IMR-90 (cell line): Measurements from ENCODE around the gene BMP8B. TPM values are rescaled to one million over a fixed set of nuclear protein-coding genes. Genes with fewer than 3 reads are reported as not detected.

Experiments
- ATAC-seq: fragments of 200-7000 bp; cut with Tn5 transposase; 2 replicates; pipeline ENCODE4 v1.9.1; 2020; ENCODE audit warnings: low read depth, mild to moderate bottlenecking, moderate library complexity
- BruUV-seq: library from RNA; stranded (reverse); fragments of 400-500 nt; replicated peaks from 2 replicates; lab custom pipeline; 2021; lab: Mats Ljungman, UMichigan
- CTCF ChIA-PET: fragments of 300-600 bp; formaldehyde crosslinking; extraction: SDS; loops from one replicate; lab custom pipeline; 2021; ENCODE audit warnings: antibody characterized with exemption; lab: Yijun Ruan, JAX
- POLR2A ChIA-PET: fragments of 300-600 bp; sonication (Branson Sonifier 250); formaldehyde crosslinking; loops from one replicate; lab custom pipeline; 2022; ENCODE audit warnings: antibody characterized with exemption; ENCODE audit not compliant: unreplicated experiment; lab: Charles Lee
- DNase-seq: peaks from one replicate; pipeline ENCODE4 v3.0.0; 2013
- H2AFZ ChIP-seq: replicated peaks from 2 replicates; pipeline ENCODE3; 2013; ENCODE audit warnings: low read length, mild to moderate bottlenecking; ENCODE audit not compliant: poor library complexity
- H2AK5ac ChIP-seq: 2 replicates; pipeline ENCODE4 v1.6.1; 2013; ENCODE audit warnings: low read depth, low read length, inconsistent platforms
- H2AK9ac ChIP-seq: replicated peaks from 2 replicates; pipeline ENCODE3; 2013; ENCODE audit warnings: mild to moderate bottlenecking, low read depth, low read length, moderate library complexity; ENCODE audit not compliant: poor library complexity
- H2BK120ac ChIP-seq: 2 replicates; pipeline ENCODE4 v1.6.1; 2013; ENCODE audit warnings: low read depth, low read length, inconsistent platforms
- H2BK15ac ChIP-seq: 3 replicates; pipeline ENCODE4 v1.6.1; 2013; ENCODE audit warnings: low read depth, low read length, inconsistent platforms
- H2BK20ac ChIP-seq: 2 replicates; pipeline ENCODE4 v1.6.1; 2013; ENCODE audit warnings: low read depth, mild to moderate bottlenecking, inconsistent platforms, low read length, moderate library complexity
- H2BK5ac ChIP-seq: 2 replicates; pipeline ENCODE4 v1.6.1; 2013; ENCODE audit warnings: mild to moderate bottlenecking, low read depth, low read length, inconsistent platforms; ENCODE audit not compliant: poor library complexity, severe bottlenecking
- H3K14ac ChIP-seq: replicated peaks from 2 replicates; pipeline ENCODE4 v1.6.1; 2013; ENCODE audit warnings: low read depth, low read length, inconsistent platforms
- H3K18ac ChIP-seq: 2 replicates; pipeline ENCODE4 v1.6.1; 2013; ENCODE audit warnings: low read depth, low read length, control low read depth
- H3K23ac ChIP-seq: 2 replicates; pipeline ENCODE4 v1.6.1; 2013; ENCODE audit warnings: low read depth, low read length, inconsistent platforms
- H3K27ac ChIP-seq: 2 replicates; pipeline ENCODE4 v1.5.1; 2013; ENCODE audit warnings: mild to moderate bottlenecking, control low read depth, low read length; ENCODE audit not compliant: insufficient read depth
- H3K27me3 ChIP-seq: 2 replicates; pipeline ENCODE4 v1.6.1; 2013; ENCODE audit warnings: low read length; ENCODE audit not compliant: control insufficient read depth, insufficient read depth
- H3K36me3 ChIP-seq: 2 replicates; pipeline ENCODE4 v1.6.1; 2013; ENCODE audit warnings: low read length, mixed read lengths; ENCODE audit not compliant: control insufficient read depth, insufficient read depth
- H3K4ac ChIP-seq: 2 replicates; pipeline ENCODE4 v1.6.1; 2013; ENCODE audit warnings: low read depth, low read length, inconsistent platforms
- H3K4me1 ChIP-seq: 2 replicates; pipeline ENCODE4 v1.6.1; 2013; ENCODE audit warnings: low read length, mixed read lengths; ENCODE audit not compliant: control insufficient read depth, insufficient read depth
- H3K4me2 ChIP-seq: 2 replicates; pipeline ENCODE4 v1.6.1; 2013; ENCODE audit warnings: low read depth, mild to moderate bottlenecking, control low read depth, low read length, moderate library complexity
- H3K4me3 ChIP-seq: 2 replicates; pipeline ENCODE4 v1.5.1; 2013; ENCODE audit warnings: low read depth, mild to moderate bottlenecking, control low read depth, low read length, moderate library complexity; ENCODE audit not compliant: insufficient read depth
- H3K56ac ChIP-seq: 2 replicates; pipeline ENCODE4 v1.6.1; 2013; ENCODE audit warnings: low read length, inconsistent platforms; ENCODE audit not compliant: insufficient read depth; ENCODE audit errors: extremely low read depth
- H3K79me1 ChIP-seq, 2 experiments: 2 replicates each; pipeline ENCODE4 v1.6.1; 2013; ENCODE audit warnings: low read length in 2 of 2, inconsistent platforms in 1 of 2, low read depth in 1 of 2
- H3K9ac ChIP-seq: 2 replicates; pipeline ENCODE4 v1.6.1; 2013; ENCODE audit warnings: low read depth, low read length, control low read depth
- H3K9me1 ChIP-seq: 2 replicates; pipeline ENCODE4 v1.6.1; 2013; ENCODE audit warnings: low read length, inconsistent platforms; ENCODE audit not compliant: insufficient read depth
- H3K9me3 ChIP-seq: 2 replicates; pipeline ENCODE4 v1.6.1; 2013; ENCODE audit warnings: low read length; ENCODE audit not compliant: control insufficient read depth, insufficient read depth
- H4K20me1 ChIP-seq: 2 replicates; pipeline ENCODE4 v1.6.1; 2013; ENCODE audit warnings: low read length, inconsistent platforms; ENCODE audit not compliant: insufficient read depth
- H4K5ac ChIP-seq: 2 replicates; pipeline ENCODE4 v1.6.1; 2013; ENCODE audit warnings: mild to moderate bottlenecking, low read depth, low read length, control low read depth
- H4K8ac ChIP-seq, 2 experiments: 2 replicates each; pipeline ENCODE4 v1.6.1; 2013; ENCODE audit warnings: low read depth in 2 of 2, low read length in 2 of 2, control low read depth in 1 of 2, inconsistent platforms in 1 of 2
- H4K91ac ChIP-seq: 2 replicates; pipeline ENCODE4 v1.6.1; 2013; ENCODE audit warnings: low read depth, low read length, inconsistent platforms; ENCODE audit not compliant: insufficient read depth
- BHLHE40 ChIP-seq: fragments of 150-350 bp; IDR thresholded peaks from 2 replicates; pipeline ENCODE4 v1.6.1; 2016; ENCODE audit warnings: mild to moderate bottlenecking, low read depth, low read length
- CEBPB ChIP-seq: IDR thresholded peaks from 2 replicates; pipeline ENCODE4 v1.6.1; 2012; ENCODE audit warnings: low read depth, low read length, improper control_type of control experiment
- CHD1 ChIP-seq: IDR thresholded peaks from 2 replicates; pipeline ENCODE4 v1.6.1; 2012; ENCODE audit warnings: low read depth, low read length, improper control_type of control experiment
- FOS ChIP-seq: fragments of 150-350 bp; IDR thresholded peaks from 2 replicates; pipeline ENCODE4 v1.6.1; 2016; ENCODE audit warnings: low read depth, low read length
- MAFK ChIP-seq: IDR thresholded peaks from 2 replicates; pipeline ENCODE4 v1.6.1; 2012; ENCODE audit warnings: low read depth, low read length, improper control_type of control experiment
- MAZ ChIP-seq: IDR thresholded peaks from 2 replicates; pipeline ENCODE4 v1.6.1; 2012; ENCODE audit warnings: low read depth, mild to moderate bottlenecking, low read length, improper control_type of control experiment, moderate library complexity, borderline replicate concordance
- MXI1 ChIP-seq: IDR thresholded peaks from 2 replicates; pipeline ENCODE4 v1.6.1; 2012; ENCODE audit warnings: low read depth, mild to moderate bottlenecking, low read length, moderate library complexity, borderline replicate concordance
- NFE2L2 ChIP-seq: fragments of 150-350 bp; IDR thresholded peaks from 2 replicates; pipeline ENCODE4 v1.6.1; 2016; ENCODE audit warnings: low read depth, mild to moderate bottlenecking, low read length
- POLR2A ChIP-seq: IDR thresholded peaks from 2 replicates; pipeline ENCODE4 v1.6.1; 2012; ENCODE audit warnings: mild to moderate bottlenecking, low read depth, low read length
- RAD21 ChIP-seq: IDR thresholded peaks from 2 replicates; pipeline ENCODE4 v1.6.1; 2012; ENCODE audit warnings: low read length, improper control_type of control experiment
- RCOR1 ChIP-seq: IDR thresholded peaks from 2 replicates; pipeline ENCODE4 v1.6.1; 2012; ENCODE audit warnings: mild to moderate bottlenecking, low read length, improper control_type of control experiment; ENCODE audit not compliant: insufficient replicate concordance
- RFX5 ChIP-seq: IDR thresholded peaks from 2 replicates; pipeline ENCODE4 v1.8.0; 2012; ENCODE audit warnings: low read depth, mild to moderate bottlenecking, low read length, moderate library complexity
- SMC3 ChIP-seq: fragments of 150-350 bp; IDR thresholded peaks from 2 replicates; pipeline ENCODE4 v1.6.1; 2016; ENCODE audit warnings: low read depth, mild to moderate bottlenecking, antibody characterized with exemption, low read length, moderate library complexity
- WGBS, 2 experiments: methylation state at CpG; one replicate each; pipeline versions ENCODE4 v1.1.5 to v1.1.7; 2013; ENCODE audit warnings: missing lambda C conversion rate in 2 of 2; ENCODE audit not compliant: insufficient read length in 1 of 2; ENCODE audit errors: extremely low coverage in 2 of 2; 5-methylcytosine and 5-hydroxymethylcytosine counted together
- dilution Hi-C: fragments of 300-500 bp; cut with HindIII; formaldehyde crosslinking; loops from one replicate; pipeline ENCODE4 v1.14.3; 2018; ENCODE audit warnings: low sequenced_read_pairs; ENCODE audit not compliant: unreplicated experiment
- in situ Hi-C: fragments of 300-500 bp; cut with MboI; formaldehyde crosslinking; loops from 3 replicates; pipeline ENCODE4 v1.14.3; 2019; ENCODE audit warnings: low sequenced_read_pairs, inconsistent platforms, mixed read lengths
- intact Hi-C: fragments of 100-400 bp; cut with micrococcal nuclease; formaldehyde crosslinking; loops from 2 replicates; pipeline ENCODE4 v1.10.0; 2022
- polyA plus RNA-seq, 3 experiments: library from polyadenylated mRNA; depleted of rRNA; stranded (reverse); fragments of >200 nt; gene quantifications; 2 replicates each; pipeline ENCODE4 v1.2.3, GENCODE V29; 2012; ENCODE audit warnings: low replicate concordance in 1 of 3
- total RNA-seq: library from RNA; depleted of rRNA; stranded (reverse); fragments of >200 nt; gene quantifications from 2 replicates; pipeline ENCODE4 v1.2.3, GENCODE V29; 2012
- TF ChIP-seq, protein P1 (sequence below): fragments of 150-350 bp; IDR thresholded peaks from 2 replicates; pipeline ENCODE4 v1.6.1; 2017; ENCODE audit warnings: mild to moderate bottlenecking, antibody characterized with exemption, low read length, low read depth
- TF ChIP-seq, protein P2 (sequence below): fragments of 150-350 bp; IDR thresholded peaks from 2 replicates; pipeline ENCODE4 v1.6.1; 2016; ENCODE audit warnings: low read depth, mild to moderate bottlenecking, low read length, moderate library complexity, borderline replicate concordance
- TF ChIP-seq, protein P3 (sequence below): conservative IDR thresholded peaks from 2 replicates; pipeline ENCODE4 v1.5.1; 2012; ENCODE audit warnings: mild to moderate bottlenecking, low read depth, low read length, improper control_type of control experiment

Gene BMP8B
- total and polyA plus RNA-seq, 2 of the 4 experiments (the other 2 are of a cell fraction): not detected

DNA sequence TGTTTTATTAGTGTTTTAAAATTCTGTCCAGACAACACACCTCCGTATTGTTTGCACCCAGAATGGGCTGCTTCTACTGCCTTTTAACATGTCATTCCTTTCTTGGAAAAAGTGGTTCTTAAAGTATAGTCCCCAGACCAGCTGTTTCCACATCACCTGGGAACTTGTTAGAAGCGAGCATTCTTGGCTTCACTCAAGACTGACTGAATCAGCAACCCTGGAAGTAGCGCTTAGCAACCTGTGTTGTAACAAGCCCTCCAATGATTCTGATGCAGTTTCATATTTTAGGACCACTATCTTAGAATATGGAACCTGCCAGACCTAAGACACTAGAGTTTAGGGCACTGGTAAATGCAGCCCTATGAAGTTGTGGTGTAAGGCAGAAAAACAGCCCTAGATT lies 55.9 kb downstream of the BMP8B start:
- dilution Hi-C loops (no loop called here), in situ Hi-C loops (no loop called here), intact Hi-C loops (no loop called here)
- Histone ChIP-seq H4K5ac (no peak overlapping the region), H2BK15ac (no peak overlapping the region), H2AK9ac (no peak overlapping the region), H3K23ac (no peak overlapping the region), H2BK20ac (no peak overlapping the region), H3K36me3 (no peaks in the 10 kb centered on the region), H2AK5ac (no peak overlapping the region), H3K4me3 (no peak overlapping the region), H3K27ac (no peak overlapping the region), H3K27me3 (peaks cover 47% of the 10 kb centered on the region), H4K8ac (no peak overlapping the region), H4K91ac (no peak overlapping the region), H3K14ac (no peak overlapping the region), H4K20me1 (no peaks in the 10 kb centered on the region), H3K56ac (no peak overlapping the region), H3K4me2 (no peak overlapping the region), H2BK120ac (no peak overlapping the region), H2BK5ac (no peak overlapping the region), H2AFZ (no peak overlapping the region), H3K9me1 (no peaks in the 10 kb centered on the region), H3K18ac (no peak overlapping the region), H3K4ac (no peak overlapping the region), H3K9me3 (no peaks in the 10 kb centered on the region), H3K79me1 (no peaks in the 10 kb centered on the region), H3K9ac (no peak overlapping the region), H3K4me1 (no peaks in the 10 kb centered on the region)
- no TSS peak for BruUV-seq
- CTCF ChIA-PET: no interaction called here
- TF ChIP-seq, protein P1, sequence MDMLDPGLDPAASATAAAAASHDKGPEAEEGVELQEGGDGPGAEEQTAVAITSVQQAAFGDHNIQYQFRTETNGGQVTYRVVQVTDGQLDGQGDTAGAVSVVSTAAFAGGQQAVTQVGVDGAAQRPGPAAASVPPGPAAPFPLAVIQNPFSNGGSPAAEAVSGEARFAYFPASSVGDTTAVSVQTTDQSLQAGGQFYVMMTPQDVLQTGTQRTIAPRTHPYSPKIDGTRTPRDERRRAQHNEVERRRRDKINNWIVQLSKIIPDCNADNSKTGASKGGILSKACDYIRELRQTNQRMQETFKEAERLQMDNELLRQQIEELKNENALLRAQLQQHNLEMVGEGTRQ: no peak
- no peak for TF ChIP-seq RFX5
- no peak for TF ChIP-seq MXI1
- no peak for TF ChIP-seq MAZ
- no peak for TF ChIP-seq RAD21
- TF ChIP-seq, protein P2, sequence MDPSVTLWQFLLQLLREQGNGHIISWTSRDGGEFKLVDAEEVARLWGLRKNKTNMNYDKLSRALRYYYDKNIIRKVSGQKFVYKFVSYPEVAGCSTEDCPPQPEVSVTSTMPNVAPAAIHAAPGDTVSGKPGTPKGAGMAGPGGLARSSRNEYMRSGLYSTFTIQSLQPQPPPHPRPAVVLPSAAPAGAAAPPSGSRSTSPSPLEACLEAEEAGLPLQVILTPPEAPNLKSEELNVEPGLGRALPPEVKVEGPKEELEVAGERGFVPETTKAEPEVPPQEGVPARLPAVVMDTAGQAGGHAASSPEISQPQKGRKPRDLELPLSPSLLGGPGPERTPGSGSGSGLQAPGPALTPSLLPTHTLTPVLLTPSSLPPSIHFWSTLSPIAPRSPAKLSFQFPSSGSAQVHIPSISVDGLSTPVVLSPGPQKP: no peak
- no peak for TF ChIP-seq FOS
- TF ChIP-seq CHD1: no peak
- no peak for TF ChIP-seq NFE2L2
- no peak for TF ChIP-seq POLR2A
- TF ChIP-seq BHLHE40: no peak
- TF ChIP-seq RCOR1: no peak
- TF ChIP-seq MAFK: no peak
- TF ChIP-seq SMC3: no peak
- TF ChIP-seq CEBPB: no peak
- TF ChIP-seq, protein P3, sequence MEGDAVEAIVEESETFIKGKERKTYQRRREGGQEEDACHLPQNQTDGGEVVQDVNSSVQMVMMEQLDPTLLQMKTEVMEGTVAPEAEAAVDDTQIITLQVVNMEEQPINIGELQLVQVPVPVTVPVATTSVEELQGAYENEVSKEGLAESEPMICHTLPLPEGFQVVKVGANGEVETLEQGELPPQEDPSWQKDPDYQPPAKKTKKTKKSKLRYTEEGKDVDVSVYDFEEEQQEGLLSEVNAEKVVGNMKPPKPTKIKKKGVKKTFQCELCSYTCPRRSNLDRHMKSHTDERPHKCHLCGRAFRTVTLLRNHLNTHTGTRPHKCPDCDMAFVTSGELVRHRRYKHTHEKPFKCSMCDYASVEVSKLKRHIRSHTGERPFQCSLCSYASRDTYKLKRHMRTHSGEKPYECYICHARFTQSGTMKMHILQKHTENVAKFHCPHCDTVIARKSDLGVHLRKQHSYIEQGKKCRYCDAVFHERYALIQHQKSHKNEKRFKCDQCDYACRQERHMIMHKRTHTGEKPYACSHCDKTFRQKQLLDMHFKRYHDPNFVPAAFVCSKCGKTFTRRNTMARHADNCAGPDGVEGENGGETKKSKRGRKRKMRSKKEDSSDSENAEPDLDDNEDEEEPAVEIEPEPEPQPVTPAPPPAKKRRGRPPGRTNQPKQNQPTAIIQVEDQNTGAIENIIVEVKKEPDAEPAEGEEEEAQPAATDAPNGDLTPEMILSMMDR: no peak
- DNase-seq (peak; percentile 12), ATAC-seq (no peak)
- POLR2A ChIA-PET: no interaction called here
- 54% methylated on average over 2 of the region's 3 CpGs; no CpG with 5 or more reads in 1 of the 2 experiments for WGBS, 2 experiments
